H9 (cell line): Measurements from ENCODE around the gene LBHD2. TPM values are rescaled to one million over a fixed set of nuclear protein-coding genes. Genes with fewer than 3 reads are reported as not detected.

Experiments
- DNase-seq: peaks from one replicate; pipeline ENCODE4 v3.0.0-alpha.2; 2017
- H2AFZ ChIP-seq: one replicate; pipeline ENCODE4 v1.6.1; 2013; ENCODE audit warnings: mild to moderate bottlenecking, low read length, control low read depth, moderate library complexity
- H2AK5ac ChIP-seq: 2 replicates; pipeline ENCODE4 v1.6.1; 2013; ENCODE audit warnings: low read length, control low read depth, mixed read lengths; ENCODE audit not compliant: insufficient read length
- H2BK120ac ChIP-seq: one replicate; pipeline ENCODE4 v1.6.1; 2013; ENCODE audit warnings: low read depth, mild to moderate bottlenecking, low read length, control low read depth, inconsistent platforms; ENCODE audit not compliant: poor library complexity, severe bottlenecking
- H2BK12ac ChIP-seq: 2 replicates; pipeline ENCODE4 v1.6.1; 2013; ENCODE audit warnings: low read length, control low read depth, mixed read lengths, low read depth; ENCODE audit not compliant: insufficient read length
- H2BK15ac ChIP-seq: 2 replicates; pipeline ENCODE4 v1.6.1; 2013; ENCODE audit warnings: low read depth, low read length, control low read depth
- H2BK20ac ChIP-seq: one replicate; pipeline ENCODE4 v1.6.1; 2013; ENCODE audit warnings: low read depth, mild to moderate bottlenecking, low read length, control low read depth, inconsistent platforms; ENCODE audit not compliant: poor library complexity, severe bottlenecking
- H2BK5ac ChIP-seq: 2 replicates; pipeline ENCODE4 v1.6.1; 2013; ENCODE audit warnings: low read length, control low read depth, mixed read lengths; ENCODE audit not compliant: insufficient read length
- H3K14ac ChIP-seq: 2 replicates; pipeline ENCODE4 v1.6.1; 2013; ENCODE audit warnings: low read length, control low read depth; ENCODE audit not compliant: insufficient read depth
- H3K18ac ChIP-seq: 2 replicates; pipeline ENCODE4 v1.6.1; 2013; ENCODE audit warnings: low read depth, mild to moderate bottlenecking, mixed read lengths, low read length, control low read depth; ENCODE audit not compliant: insufficient read length
- H3K23ac ChIP-seq: 2 replicates; pipeline ENCODE4 v1.6.1; 2013; ENCODE audit warnings: low read length, control low read depth, mixed read lengths, low read depth; ENCODE audit not compliant: insufficient read length
- H3K23me2 ChIP-seq: 2 replicates; pipeline ENCODE4 v1.6.1; 2013; ENCODE audit warnings: low read depth, mild to moderate bottlenecking, mixed read lengths, low read length, control low read depth; ENCODE audit not compliant: insufficient read length, poor library complexity, severe bottlenecking
- H3K27ac ChIP-seq: 2 replicates; pipeline ENCODE4 v1.5.1; 2013; ENCODE audit warnings: low read length, control low read depth, mixed read lengths, low read depth; ENCODE audit not compliant: insufficient read length
- H3K27me3 ChIP-seq: 2 replicates; pipeline ENCODE4 v1.6.1; 2013; ENCODE audit warnings: low read length, control low read depth, inconsistent platforms; ENCODE audit not compliant: insufficient read depth
- H3K4ac ChIP-seq: 2 replicates; pipeline ENCODE4 v1.6.1; 2013; ENCODE audit warnings: low read depth, mild to moderate bottlenecking, control low read depth, inconsistent platforms, low read length, moderate library complexity
- H3K4me1 ChIP-seq: 2 replicates; pipeline ENCODE4 v1.6.1; 2013; ENCODE audit warnings: low read length, control low read depth, inconsistent platforms; ENCODE audit not compliant: insufficient read depth
- H3K4me2 ChIP-seq: 2 replicates; pipeline ENCODE4 v1.6.1; 2013; ENCODE audit warnings: low read length, control low read depth, mixed read lengths; ENCODE audit not compliant: insufficient read length, insufficient read depth
- H3K56ac ChIP-seq: 2 replicates; pipeline ENCODE4 v1.6.1; 2013; ENCODE audit warnings: low read depth, mild to moderate bottlenecking, mixed read lengths, low read length, control low read depth; ENCODE audit not compliant: insufficient read length
- H3K79me1 ChIP-seq: 2 replicates; pipeline ENCODE4 v1.6.1; 2013; ENCODE audit warnings: low read depth, mild to moderate bottlenecking, moderate library complexity, low read length, control low read depth, inconsistent platforms; ENCODE audit not compliant: insufficient read depth, poor library complexity, severe bottlenecking
- H3K79me2 ChIP-seq: 2 replicates; pipeline ENCODE4 v1.6.1; 2013; ENCODE audit warnings: low read length, control low read depth, inconsistent platforms; ENCODE audit not compliant: insufficient read depth
- H3K9ac ChIP-seq: 2 replicates; pipeline ENCODE4 v1.6.1; 2013; ENCODE audit warnings: low read length, control low read depth, mixed read lengths; ENCODE audit not compliant: insufficient read length; ENCODE audit errors: extremely low read depth
- H3K9me3 ChIP-seq: one replicate; pipeline ENCODE4 v1.6.1; 2013; ENCODE audit warnings: low read depth, low read length, inconsistent platforms; ENCODE audit not compliant: control insufficient read depth
- H3T11ph ChIP-seq: one replicate; pipeline ENCODE4 v1.6.1; 2013; ENCODE audit warnings: mild to moderate bottlenecking, low read length, control low read depth, inconsistent platforms
- H4K20me1 ChIP-seq: one replicate; pipeline ENCODE4 v1.6.1; 2013; ENCODE audit not compliant: control insufficient read depth, insufficient read length, insufficient read depth
- H4K5ac ChIP-seq: 2 replicates; pipeline ENCODE4 v1.6.1; 2013; ENCODE audit warnings: low read depth, mild to moderate bottlenecking, mixed read lengths, low read length, control low read depth; ENCODE audit not compliant: insufficient read length
- H4K8ac ChIP-seq: replicated peaks from 2 replicates; pipeline ENCODE4 v1.6.1; 2013; ENCODE audit warnings: low read length, control low read depth, mixed read lengths, low read depth; ENCODE audit not compliant: insufficient read length
- H4K91ac ChIP-seq: 2 replicates; pipeline ENCODE4 v1.6.1; 2013; ENCODE audit warnings: low read depth, mild to moderate bottlenecking, moderate library complexity, mixed read lengths, low read length, control low read depth; ENCODE audit not compliant: insufficient read length
- H3K27ac Mint-ChIP-seq, 3 experiments: 2 replicates in 2 of 3; 3 replicates in 1 of 3; pipeline ENCODE4 v1.8.0; 2020 to 2021; ENCODE audit warnings: mixed read lengths in 3 of 3, mild to moderate bottlenecking in 1 of 3, moderate library complexity in 1 of 3
- H3K27me3 Mint-ChIP-seq: 2 replicates; pipeline ENCODE4 v1.8.0; 2021; ENCODE audit warnings: low read depth, mild to moderate bottlenecking, moderate library complexity, mixed read lengths
- H3K36me3 Mint-ChIP-seq, 3 experiments: 2 replicates in 2 of 3; 3 replicates in 1 of 3; pipeline ENCODE4 v1.8.0; 2020 to 2021; ENCODE audit warnings: low read depth in 3 of 3, mixed read lengths in 3 of 3; ENCODE audit not compliant: insufficient read depth in 1 of 3
- H3K4me1 Mint-ChIP-seq, 2 experiments: 2 replicates each; pipeline ENCODE4 v1.8.0; 2020; ENCODE audit warnings: mixed read lengths in 2 of 2
- H3K4me3 Mint-ChIP-seq, 2 experiments: 2 replicates in 1 of 2; 3 replicates in 1 of 2; pipeline ENCODE4 v1.8.0; 2020 to 2021; ENCODE audit warnings: mild to moderate bottlenecking in 2 of 2, mixed read lengths in 2 of 2, moderate library complexity in 1 of 2
- H3K9me3 Mint-ChIP-seq, 2 experiments: 2 replicates in 1 of 2; 3 replicates in 1 of 2; pipeline ENCODE4 v1.8.0; 2020; ENCODE audit warnings: mild to moderate bottlenecking in 2 of 2, mixed read lengths in 2 of 2, moderate library complexity in 1 of 2
- WGBS: extraction: QIAGEN DNeasy Blood & Tissue Kit; methylation state at CpG from one replicate; pipeline ENCODE4 v1.1.7; 2013; ENCODE audit warnings: missing lambda C conversion rate, low lambda C conversion rate, mixed read lengths; ENCODE audit not compliant: insufficient read length; ENCODE audit errors: extremely low coverage; 5-methylcytosine and 5-hydroxymethylcytosine counted together
- total RNA-seq: library from RNA; stranded (reverse); gene quantifications from 2 replicates; pipeline ENCODE4 v1.2.1, GENCODE V29; 2021
- TF ChIP-seq, protein P1 (sequence below): fragments of 200-600 bp; sonication (generic); conservative IDR thresholded peaks from 3 replicates; pipeline ENCODE4 v1.8.0; 2021; ENCODE audit warnings: antibody characterized with exemption, mild to moderate bottlenecking

LBHD2 gene
- total RNA-seq, 1 experiment from 2014 or later: not detected

DNA sequence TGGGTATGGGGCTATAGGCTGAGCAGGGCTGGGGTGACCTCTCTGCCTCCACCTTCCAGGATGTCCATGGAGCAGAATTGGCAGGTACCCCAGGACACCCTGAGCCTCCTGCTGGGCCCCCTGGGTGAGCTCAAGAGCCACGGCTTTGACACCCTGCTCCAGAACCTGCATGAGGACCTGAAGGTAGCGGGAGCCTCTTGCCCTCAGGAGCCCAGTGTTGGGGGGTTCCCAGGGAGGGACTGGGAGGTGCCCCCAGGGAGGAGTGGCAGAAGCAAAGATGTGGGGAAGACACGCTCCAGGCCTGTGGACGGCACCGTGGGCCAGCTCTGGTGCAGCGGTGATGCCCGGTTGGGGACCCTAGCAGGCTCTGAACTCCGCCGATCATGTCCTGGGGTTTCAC is 47.6 kb downstream of the LBHD2 start:
- Histone ChIP-seq H4K20me1 (peaks cover 4% of the 10 kb centered on the region), H3K56ac (no peak overlapping the region), H3K18ac (no peak overlapping the region), H4K5ac (no peak overlapping the region), H3K27me3 (no peaks in the 10 kb centered on the region), H3K79me1 (no peaks in the 10 kb centered on the region), H4K91ac (no peak overlapping the region), H2BK20ac (no peak overlapping the region), H3K4ac (no peak overlapping the region), H3K4me1 (no peaks in the 10 kb centered on the region), H2BK15ac (no peak overlapping the region), H2BK5ac (no peak overlapping the region), H3T11ph (no peak overlapping the region), H3K14ac (no peak overlapping the region), H3K23ac (no peak overlapping the region), H3K27ac (no peak overlapping the region), H3K79me2 (no peaks in the 10 kb centered on the region), H2BK12ac (no peak overlapping the region), H4K8ac (no peak overlapping the region), H3K4me2 (no peak overlapping the region), H3K9me3 (no peaks in the 10 kb centered on the region), H2AK5ac (no peak overlapping the region), H2AFZ (no peak overlapping the region), H2BK120ac (no peak overlapping the region), H3K9ac (no peak overlapping the region), H3K23me2 (no peaks in the 10 kb centered on the region)
- no peak for DNase-seq
- no peaks in the 10 kb centered on the region; a peak in 1 of 5 replicates for H3K9me3 Mint-ChIP-seq
- WGBS: no CpG with 5 or more reads among the region's 9 CpGs
- H3K4me3 Mint-ChIP-seq: no peak overlapping the region
- TF ChIP-seq, protein P1, sequence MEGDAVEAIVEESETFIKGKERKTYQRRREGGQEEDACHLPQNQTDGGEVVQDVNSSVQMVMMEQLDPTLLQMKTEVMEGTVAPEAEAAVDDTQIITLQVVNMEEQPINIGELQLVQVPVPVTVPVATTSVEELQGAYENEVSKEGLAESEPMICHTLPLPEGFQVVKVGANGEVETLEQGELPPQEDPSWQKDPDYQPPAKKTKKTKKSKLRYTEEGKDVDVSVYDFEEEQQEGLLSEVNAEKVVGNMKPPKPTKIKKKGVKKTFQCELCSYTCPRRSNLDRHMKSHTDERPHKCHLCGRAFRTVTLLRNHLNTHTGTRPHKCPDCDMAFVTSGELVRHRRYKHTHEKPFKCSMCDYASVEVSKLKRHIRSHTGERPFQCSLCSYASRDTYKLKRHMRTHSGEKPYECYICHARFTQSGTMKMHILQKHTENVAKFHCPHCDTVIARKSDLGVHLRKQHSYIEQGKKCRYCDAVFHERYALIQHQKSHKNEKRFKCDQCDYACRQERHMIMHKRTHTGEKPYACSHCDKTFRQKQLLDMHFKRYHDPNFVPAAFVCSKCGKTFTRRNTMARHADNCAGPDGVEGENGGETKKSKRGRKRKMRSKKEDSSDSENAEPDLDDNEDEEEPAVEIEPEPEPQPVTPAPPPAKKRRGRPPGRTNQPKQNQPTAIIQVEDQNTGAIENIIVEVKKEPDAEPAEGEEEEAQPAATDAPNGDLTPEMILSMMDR: no peak
- no peak overlapping the region for H3K27ac Mint-ChIP-seq
- peaks cover 9 to 31% (median 17%) of the 10 kb centered on the region in 3 experiments; a peak in 6 of 7 replicates for H3K36me3 Mint-ChIP-seq
- H3K4me1 Mint-ChIP-seq: peaks cover 3 to 14% of the 10 kb centered on the region in 2 experiments; a peak in 3 of 4 replicates
- peaks cover 13% of the 10 kb centered on the region for H3K27me3 Mint-ChIP-seq
